ENCODE results near the gene TMEM61. TPM values are rescaled to one million over a fixed set of nuclear protein-coding genes. Genes with fewer than 3 reads are reported as not detected.

Gene TMEM61
- total RNA-seq, 1 experiment from 2014 or later: not detected

- Histone ChIP-seq H3K36me3 (no peaks in the 10 kb centered on the region), H3K4me3 (no peak overlapping the region), H3K4me1 (replicated peaks) (peaks cover 6% of the 10 kb centered on the region; the same call in 1 of the 2 replicates), H3K9me3 (replicated peaks) (no peaks in the 10 kb centered on the region; the same call in none of the 2 replicates), H3K27ac (no peak overlapping the region), H3K27me3 (replicated peaks) (peaks cover 69% of the 10 kb centered on the region)
- no peak for DNase-seq (ENCODE audit: low read depth in 1 of 2, low spot score in 2 of 2)
These were observed 55.5 kb downstream of the TMEM61 start for GRCh38 chr1:55035904-55036303.

DNA sequence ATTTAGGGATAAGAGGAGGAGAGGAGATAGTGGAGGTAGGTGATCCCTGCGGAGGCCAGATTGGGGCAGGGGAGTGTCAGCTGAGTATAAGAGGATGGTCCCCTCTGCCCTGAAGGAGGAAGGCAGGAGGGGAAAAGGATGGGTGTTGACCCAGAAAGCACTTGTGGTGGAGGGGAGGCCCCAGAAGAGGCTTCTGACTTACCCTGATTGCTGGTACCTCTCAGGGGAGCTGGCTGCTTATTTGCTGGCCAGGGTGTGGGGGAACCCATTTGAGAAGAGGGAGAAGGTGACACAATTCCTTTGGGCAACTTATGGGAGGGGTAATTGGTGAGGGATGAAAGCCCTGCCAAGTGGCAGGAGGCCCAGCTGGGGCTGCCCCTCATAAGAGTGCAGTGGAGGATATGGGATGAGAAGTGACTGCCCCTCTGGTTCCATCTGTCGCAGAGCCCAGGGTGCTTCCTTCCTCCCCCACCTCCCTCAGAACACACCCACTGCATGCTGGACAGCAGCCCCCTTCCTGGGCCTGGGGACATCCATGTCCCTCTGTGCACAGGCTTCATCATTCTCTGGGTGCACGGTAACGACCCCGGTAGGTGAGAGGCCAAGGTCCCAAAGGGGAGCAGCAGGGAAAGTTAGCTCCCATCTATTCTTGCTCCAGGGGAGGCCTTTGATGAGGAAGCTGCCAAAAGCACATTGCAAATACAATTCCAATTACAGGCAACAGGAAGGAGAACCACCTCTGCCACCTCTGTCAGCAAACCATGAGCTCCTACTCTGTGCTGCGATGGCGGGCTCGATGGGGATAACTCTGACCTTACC is 57.5 kb downstream of the TMEM61 start:
- no peaks in the 10 kb centered on the region for H3K36me3 ChIP-seq
- peaks cover 84% of the 10 kb centered on the region for H3K27me3 ChIP-seq (replicated peaks)
- H3K4me3 ChIP-seq: no peak overlapping the region
- H3K27ac ChIP-seq: no peak overlapping the region
- H3K9me3 ChIP-seq (replicated peaks): no peaks in the 10 kb centered on the region; the same call in none of the 2 replicates
- DNase-seq (ENCODE audit: low read depth in 1 of 2, low spot score in 2 of 2): no peak
- H3K4me1 ChIP-seq (replicated peaks): peaks cover 6% of the 10 kb centered on the region; the same call in 1 of the 2 replicates

GRCh38 chr1:55038552-55038838 is 58.1 kb downstream of the TMEM61 start:
- Histone ChIP-seq H3K9me3 (replicated peaks) (no peaks in the 10 kb centered on the region; the same call in none of the 2 replicates), H3K4me3 (no peak overlapping the region), H3K27me3 (replicated peaks) (peaks cover 84% of the 10 kb centered on the region), H3K36me3 (no peaks in the 10 kb centered on the region), H3K27ac (no peak overlapping the region), H3K4me1 (replicated peaks) (peaks cover 6% of the 10 kb centered on the region; the same call in 1 of the 2 replicates)
- no peak for DNase-seq (ENCODE audit: low read depth in 1 of 2, low spot score in 2 of 2)

- Histone ChIP-seq H3K9me3 (replicated peaks) (no peaks in the 10 kb centered on the region; the same call in none of the 2 replicates), H3K4me1 (replicated peaks) (peaks cover 6% of the 10 kb centered on the region; the same call in 1 of the 2 replicates), H3K27me3 (replicated peaks) (peaks cover 81% of the 10 kb centered on the region), H3K36me3 (no peaks in the 10 kb centered on the region), H3K4me3 (no peak overlapping the region), H3K27ac (no peak overlapping the region)
- no peak for DNase-seq (ENCODE audit: low read depth in 1 of 2, low spot score in 2 of 2)
These were observed 58.5 kb downstream of the TMEM61 start for GRCh38 chr1:55038974-55039341.

- H3K9me3 ChIP-seq (replicated peaks): no peaks in the 10 kb centered on the region; the same call in 1 of the 2 replicates
- H3K27ac ChIP-seq: no peak within 1 kb of the TSS
- H3K4me3 ChIP-seq: no peak within 1 kb of the TSS
- H3K4me1 ChIP-seq (replicated peaks): peaks cover 6% of the 10 kb centered on the region; the same call in 1 of the 2 replicates
- no peak for DNase-seq (ENCODE audit: low read depth in 1 of 2, low spot score in 2 of 2)
- H3K36me3 ChIP-seq: no peaks in the 10 kb centered on the region
- H3K27me3 ChIP-seq (replicated peaks): peaks cover 78% of the 10 kb centered on the region
These were observed 59.1 kb downstream of the TMEM61 start, which contains the start of gene PCSK9 for GRCh38 chr1:55039342-55040082. PCSK9 (plus strand) TSS chr1:55039548; CDS start chr1:55039838, 290 bp downstream.

DNA sequence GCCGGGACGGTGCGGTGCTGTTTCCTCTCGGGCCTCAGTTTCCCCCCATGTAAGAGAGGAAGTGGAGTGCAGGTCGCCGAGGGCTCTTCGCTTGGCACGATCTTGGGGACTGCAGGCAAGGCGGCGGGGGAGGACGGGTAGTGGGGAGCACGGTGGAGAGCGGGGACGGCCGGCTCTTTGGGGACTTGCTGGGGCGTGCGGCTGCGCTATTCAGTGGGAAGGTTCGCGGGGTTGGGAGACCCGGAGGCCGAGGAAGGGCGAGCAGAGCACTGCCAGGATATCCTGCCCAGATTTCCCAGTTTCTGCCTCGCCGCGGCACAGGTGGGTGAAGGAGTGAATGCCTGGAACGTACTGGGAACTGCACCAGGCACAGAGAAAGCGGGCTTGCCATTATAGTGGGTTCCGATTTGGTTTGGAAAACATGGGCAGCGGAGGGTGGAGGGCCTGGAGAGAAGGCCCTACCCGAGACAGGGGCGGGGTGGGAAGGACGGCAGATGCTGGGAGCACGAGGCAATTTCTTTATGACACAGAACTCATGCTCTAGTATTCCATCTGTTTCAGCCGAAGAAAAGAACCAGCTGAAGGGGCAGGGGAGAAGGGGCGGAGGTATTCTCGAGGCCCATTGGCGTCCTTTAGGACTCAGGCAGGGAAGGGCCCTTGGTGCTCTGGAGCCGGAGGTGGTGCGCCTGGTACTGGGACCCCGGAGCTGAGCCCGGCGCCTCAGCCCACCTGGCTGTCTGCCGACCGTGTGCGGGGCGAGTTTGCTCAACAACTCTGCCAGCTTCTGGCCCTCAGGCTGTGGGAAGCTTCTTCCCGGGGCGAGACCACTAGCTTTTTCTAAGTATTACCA is 59.9 kb downstream of the TMEM61 start:
- H3K27me3 ChIP-seq (replicated peaks): peaks cover 70% of the 10 kb centered on the region
- H3K9me3 ChIP-seq (replicated peaks): no peaks in the 10 kb centered on the region; the same call in 1 of the 2 replicates
- no peak overlapping the region for H3K4me3 ChIP-seq
- no peak for DNase-seq (ENCODE audit: low read depth in 1 of 2, low spot score in 2 of 2)
- no peak overlapping the region for H3K27ac ChIP-seq
- no peaks in the 10 kb centered on the region for H3K36me3 ChIP-seq
- H3K4me1 ChIP-seq (replicated peaks): peaks cover 6% of the 10 kb centered on the region; the same call in 1 of the 2 replicates

DNA sequence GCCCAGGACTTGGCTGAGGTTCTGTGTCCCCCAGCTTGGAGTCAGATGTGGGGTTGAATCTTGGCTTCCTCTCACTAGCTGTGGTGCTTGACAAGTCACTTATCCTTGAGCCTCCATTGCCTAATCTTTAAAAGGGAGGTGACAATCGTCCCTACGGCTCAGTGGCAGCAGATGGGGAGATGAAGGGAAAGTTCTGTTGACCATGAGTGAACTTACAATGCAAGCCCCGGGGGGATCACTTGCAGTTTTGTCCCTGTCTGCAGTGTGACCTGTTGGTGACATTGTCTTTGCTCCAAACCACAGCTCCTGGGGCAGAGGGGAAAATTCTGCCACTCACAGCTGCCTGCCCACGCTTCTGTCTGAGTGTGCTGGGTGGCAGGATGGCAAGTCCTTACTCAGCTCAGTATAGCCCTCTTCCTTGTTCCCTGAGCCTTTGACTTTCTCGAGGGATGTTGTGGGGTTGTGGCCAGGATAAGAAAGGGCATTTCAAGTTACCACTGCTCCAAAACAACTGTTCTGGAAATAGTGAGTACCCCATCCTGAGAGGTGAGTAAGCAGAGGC is 60.6 kb downstream of the TMEM61 start:
- Histone ChIP-seq H3K27me3 (replicated peaks) (peaks cover 63% of the 10 kb centered on the region), H3K4me3 (no peak overlapping the region), H3K36me3 (no peaks in the 10 kb centered on the region), H3K4me1 (replicated peaks) (peaks cover 6% of the 10 kb centered on the region; the same call in 1 of the 2 replicates), H3K9me3 (replicated peaks) (no peaks in the 10 kb centered on the region; the same call in 1 of the 2 replicates), H3K27ac (no peak overlapping the region)
- no peak for DNase-seq (ENCODE audit: low read depth in 1 of 2, low spot score in 2 of 2)

DNA sequence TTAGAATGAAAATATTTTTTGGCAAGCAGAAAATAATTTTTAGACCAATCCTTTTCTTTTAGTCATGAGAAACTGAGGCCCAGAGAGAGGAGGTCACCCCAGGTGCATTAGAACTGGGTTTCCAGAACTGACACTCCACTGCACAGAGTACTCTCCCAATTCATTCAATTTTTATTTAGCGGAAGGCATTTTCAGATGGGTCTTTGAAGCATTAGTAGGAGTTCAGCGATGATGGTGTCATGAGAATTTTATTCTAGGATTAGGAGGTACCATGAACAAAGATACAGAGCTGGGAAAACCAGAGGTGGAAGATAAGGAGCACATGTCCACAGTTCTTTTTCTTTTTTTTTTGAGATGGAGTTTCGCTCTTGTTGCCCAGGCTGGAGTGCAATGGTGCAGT is 61.2 kb downstream of the TMEM61 start:
- peaks cover 57% of the 10 kb centered on the region for H3K27me3 ChIP-seq (replicated peaks)
- no peak for DNase-seq (ENCODE audit: low read depth in 1 of 2, low spot score in 2 of 2)

More for the DNA sequence above, 61.2 kb downstream of the TMEM61 start:
- no peaks in the 10 kb centered on the region; the same call in 1 of the 2 replicates for H3K9me3 ChIP-seq (replicated peaks)
- H3K4me3 ChIP-seq: no peak overlapping the region
- H3K4me1 ChIP-seq (replicated peaks): peaks cover 6% of the 10 kb centered on the region; the same call in 1 of the 2 replicates
- no peaks in the 10 kb centered on the region for H3K36me3 ChIP-seq
- no peak overlapping the region for H3K27ac ChIP-seq

Other genes with a start within 250 kb of the TMEM61 start
- 2.6 and 4.6 TPM in 2 replicates for gene PARS2, start 216.1 kb upstream of the TMEM61 start, total RNA-seq (2014; rRNA removed; shearing (Covaris generic))
- gene TTC22, start 179.3 kb upstream of the TMEM61 start, total RNA-seq (2014; rRNA removed; shearing (Covaris generic)): not detected in 2 replicates
- 42.9 and 65.8 TPM in 2 replicates for gene DHCR24, start 93.4 kb upstream of the TMEM61 start, total RNA-seq (2014; rRNA removed; shearing (Covaris generic))
- gene BSND, start 18.3 kb downstream of the TMEM61 start, total RNA-seq (2014; rRNA removed; shearing (Covaris generic)): not detected in 2 replicates
- 0.03 TPM in 2 replicates for gene PCSK9, start 58.9 kb downstream of the TMEM61 start, total RNA-seq (2014; rRNA removed; shearing (Covaris generic))
- gene USP24, start 234.7 kb downstream of the TMEM61 start, total RNA-seq (2014; rRNA removed; shearing (Covaris generic)): 14.3 and 24.4 TPM in 2 replicates